HCT116 (cell line): Measurements from ENCODE around the gene KDM1B.

Source experiments
- CBX3 ChIP-seq: IDR thresholded peaks from 2 replicates; pipeline ENCODE4 v1.6.1; 2012; ENCODE audit warnings: low read depth
- EZH2 ChIP-seq: fragments of 200-600 bp; sonication (generic); IDR thresholded peaks from 2 replicates; pipeline ENCODE4 v1.6.1; 2017; ENCODE audit warnings: antibody characterized with exemption, mixed run types
- JUND ChIP-seq: IDR thresholded peaks from 2 replicates; pipeline ENCODE4 v1.6.1; 2012
- POLR2A ChIP-seq: IDR thresholded peaks from 2 replicates; pipeline ENCODE4 v1.7.0; 2011; ENCODE audit warnings: borderline replicate concordance; ENCODE audit not compliant: insufficient read depth, insufficient read length; ENCODE audit errors: extremely low read depth
- POLR2AphosphoS5 ChIP-seq: IDR thresholded peaks from 2 replicates; pipeline ENCODE4 v1.6.1; 2011; ENCODE audit warnings: mild to moderate bottlenecking, low read depth, low read length, moderate library complexity
- ZNF274 ChIP-seq: fragments of 200-500 bp; sonication (Bioruptor generic); IDR thresholded peaks from 2 replicates; pipeline ENCODE4 v1.6.1; 2014; ENCODE audit warnings: mild to moderate bottlenecking, low read depth, low read length, inconsistent platforms
- TF ChIP-seq, protein P1 (sequence below), 3 experiments: fragments of 200-600 bp in 1 of 3; sonication (generic) in 1 of 3; IDR thresholded peaks in 2 of 3; conservative IDR thresholded peaks in 1 of 3; 2 replicates each; pipeline ENCODE4 v1.5.1; 2012 to 2017; ENCODE audit warnings: low read depth in 2 of 3, low read length in 2 of 3, antibody characterized with exemption in 1 of 3, borderline replicate concordance in 1 of 3, control low read depth in 1 of 3, mild to moderate bottlenecking in 1 of 3, mixed read lengths in 1 of 3, mixed run types in 1 of 3, moderate library complexity in 1 of 3; ENCODE audit not compliant: insufficient read depth in 1 of 3
- TF ChIP-seq, protein P2 (sequence below): IDR thresholded peaks from 2 replicates; pipeline ENCODE4 v1.6.1; 2012
- TF ChIP-seq, protein P3 (sequence below): IDR thresholded peaks from 2 replicates; pipeline ENCODE4 v1.6.1; 2012; ENCODE audit warnings: low read depth
- TF ChIP-seq, protein P4 (sequence below): IDR thresholded peaks from 2 replicates; pipeline ENCODE4 v1.6.1; 2012
- TF ChIP-seq, protein P5 (sequence below): IDR thresholded peaks from 2 replicates; pipeline ENCODE4 v1.6.1; 2011; ENCODE audit warnings: mild to moderate bottlenecking, low read length, moderate library complexity; ENCODE audit not compliant: insufficient replicate concordance; ENCODE audit errors: extremely low read depth

DNA sequence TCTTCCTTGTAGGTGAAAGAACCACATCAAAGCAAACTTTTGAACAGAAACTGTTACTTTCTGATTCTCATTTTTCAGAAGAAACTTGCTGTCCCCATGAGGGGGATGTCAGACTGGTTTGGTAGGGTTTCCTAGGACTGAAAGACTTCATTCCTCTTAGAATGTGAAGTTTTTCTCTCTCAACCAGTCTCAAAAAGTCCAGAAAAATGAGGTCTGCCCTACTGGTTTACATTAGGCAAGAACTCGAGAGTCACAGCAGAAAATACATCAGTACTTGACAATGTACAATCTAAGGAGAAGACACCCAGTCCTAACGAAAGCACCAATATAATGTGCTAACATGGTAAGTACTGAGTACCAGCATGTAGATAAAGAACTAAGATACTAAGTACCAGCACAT, 20.1 kb upstream of the KDM1B start:
- TF ChIP-seq POLR2A (no peak), EZH2 (no peak), CBX3 (no peak), JUND (no peak), ZNF274 (no peak), POLR2AphosphoS5 (no peak)
- TF ChIP-seq, protein P1, sequence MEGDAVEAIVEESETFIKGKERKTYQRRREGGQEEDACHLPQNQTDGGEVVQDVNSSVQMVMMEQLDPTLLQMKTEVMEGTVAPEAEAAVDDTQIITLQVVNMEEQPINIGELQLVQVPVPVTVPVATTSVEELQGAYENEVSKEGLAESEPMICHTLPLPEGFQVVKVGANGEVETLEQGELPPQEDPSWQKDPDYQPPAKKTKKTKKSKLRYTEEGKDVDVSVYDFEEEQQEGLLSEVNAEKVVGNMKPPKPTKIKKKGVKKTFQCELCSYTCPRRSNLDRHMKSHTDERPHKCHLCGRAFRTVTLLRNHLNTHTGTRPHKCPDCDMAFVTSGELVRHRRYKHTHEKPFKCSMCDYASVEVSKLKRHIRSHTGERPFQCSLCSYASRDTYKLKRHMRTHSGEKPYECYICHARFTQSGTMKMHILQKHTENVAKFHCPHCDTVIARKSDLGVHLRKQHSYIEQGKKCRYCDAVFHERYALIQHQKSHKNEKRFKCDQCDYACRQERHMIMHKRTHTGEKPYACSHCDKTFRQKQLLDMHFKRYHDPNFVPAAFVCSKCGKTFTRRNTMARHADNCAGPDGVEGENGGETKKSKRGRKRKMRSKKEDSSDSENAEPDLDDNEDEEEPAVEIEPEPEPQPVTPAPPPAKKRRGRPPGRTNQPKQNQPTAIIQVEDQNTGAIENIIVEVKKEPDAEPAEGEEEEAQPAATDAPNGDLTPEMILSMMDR (IDR thresholded peaks at IDR 0.05 in 2 of 3, conservative IDR thresholded peaks at IDR 0.05 in 1 of 3; ENCODE audit: borderline replicate concordance in 1 of 3, insufficient read depth in 1 of 3, low read depth in 2 of 3, low read length in 2 of 3) = no peak
- TF ChIP-seq, protein P2, sequence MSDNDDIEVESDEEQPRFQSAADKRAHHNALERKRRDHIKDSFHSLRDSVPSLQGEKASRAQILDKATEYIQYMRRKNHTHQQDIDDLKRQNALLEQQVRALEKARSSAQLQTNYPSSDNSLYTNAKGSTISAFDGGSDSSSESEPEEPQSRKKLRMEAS = no peak
- TF ChIP-seq, protein P3, sequence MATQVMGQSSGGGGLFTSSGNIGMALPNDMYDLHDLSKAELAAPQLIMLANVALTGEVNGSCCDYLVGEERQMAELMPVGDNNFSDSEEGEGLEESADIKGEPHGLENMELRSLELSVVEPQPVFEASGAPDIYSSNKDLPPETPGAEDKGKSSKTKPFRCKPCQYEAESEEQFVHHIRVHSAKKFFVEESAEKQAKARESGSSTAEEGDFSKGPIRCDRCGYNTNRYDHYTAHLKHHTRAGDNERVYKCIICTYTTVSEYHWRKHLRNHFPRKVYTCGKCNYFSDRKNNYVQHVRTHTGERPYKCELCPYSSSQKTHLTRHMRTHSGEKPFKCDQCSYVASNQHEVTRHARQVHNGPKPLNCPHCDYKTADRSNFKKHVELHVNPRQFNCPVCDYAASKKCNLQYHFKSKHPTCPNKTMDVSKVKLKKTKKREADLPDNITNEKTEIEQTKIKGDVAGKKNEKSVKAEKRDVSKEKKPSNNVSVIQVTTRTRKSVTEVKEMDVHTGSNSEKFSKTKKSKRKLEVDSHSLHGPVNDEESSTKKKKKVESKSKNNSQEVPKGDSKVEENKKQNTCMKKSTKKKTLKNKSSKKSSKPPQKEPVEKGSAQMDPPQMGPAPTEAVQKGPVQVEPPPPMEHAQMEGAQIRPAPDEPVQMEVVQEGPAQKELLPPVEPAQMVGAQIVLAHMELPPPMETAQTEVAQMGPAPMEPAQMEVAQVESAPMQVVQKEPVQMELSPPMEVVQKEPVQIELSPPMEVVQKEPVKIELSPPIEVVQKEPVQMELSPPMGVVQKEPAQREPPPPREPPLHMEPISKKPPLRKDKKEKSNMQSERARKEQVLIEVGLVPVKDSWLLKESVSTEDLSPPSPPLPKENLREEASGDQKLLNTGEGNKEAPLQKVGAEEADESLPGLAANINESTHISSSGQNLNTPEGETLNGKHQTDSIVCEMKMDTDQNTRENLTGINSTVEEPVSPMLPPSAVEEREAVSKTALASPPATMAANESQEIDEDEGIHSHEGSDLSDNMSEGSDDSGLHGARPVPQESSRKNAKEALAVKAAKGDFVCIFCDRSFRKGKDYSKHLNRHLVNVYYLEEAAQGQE = no peak
- TF ChIP-seq, protein P4, sequence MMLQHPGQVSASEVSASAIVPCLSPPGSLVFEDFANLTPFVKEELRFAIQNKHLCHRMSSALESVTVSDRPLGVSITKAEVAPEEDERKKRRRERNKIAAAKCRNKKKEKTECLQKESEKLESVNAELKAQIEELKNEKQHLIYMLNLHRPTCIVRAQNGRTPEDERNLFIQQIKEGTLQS = no peak
- TF ChIP-seq, protein P5, sequence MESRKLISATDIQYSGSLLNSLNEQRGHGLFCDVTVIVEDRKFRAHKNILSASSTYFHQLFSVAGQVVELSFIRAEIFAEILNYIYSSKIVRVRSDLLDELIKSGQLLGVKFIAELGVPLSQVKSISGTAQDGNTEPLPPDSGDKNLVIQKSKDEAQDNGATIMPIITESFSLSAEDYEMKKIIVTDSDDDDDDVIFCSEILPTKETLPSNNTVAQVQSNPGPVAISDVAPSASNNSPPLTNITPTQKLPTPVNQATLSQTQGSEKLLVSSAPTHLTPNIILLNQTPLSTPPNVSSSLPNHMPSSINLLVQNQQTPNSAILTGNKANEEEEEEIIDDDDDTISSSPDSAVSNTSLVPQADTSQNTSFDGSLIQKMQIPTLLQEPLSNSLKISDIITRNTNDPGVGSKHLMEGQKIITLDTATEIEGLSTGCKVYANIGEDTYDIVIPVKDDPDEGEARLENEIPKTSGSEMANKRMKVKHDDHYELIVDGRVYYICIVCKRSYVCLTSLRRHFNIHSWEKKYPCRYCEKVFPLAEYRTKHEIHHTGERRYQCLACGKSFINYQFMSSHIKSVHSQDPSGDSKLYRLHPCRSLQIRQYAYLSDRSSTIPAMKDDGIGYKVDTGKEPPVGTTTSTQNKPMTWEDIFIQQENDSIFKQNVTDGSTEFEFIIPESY = no peak
